Activated CD4-positive, alpha-beta T cell treated with anti-CD3 and anti-CD28 coated beads for 48 hours (primary cell): ENCODE results near the gene LRIG1.

Experiments used
- DNase-seq: peaks from one replicate; pipeline ENCODE4 v3.0.0-alpha.2; 2020

The LRIG1 gene

GRCh38 chr3:66335671-66336070 lies 165.2 kb downstream of the LRIG1 start:
- DNase-seq = no peak
